SK-N-MC (cell line): ENCODE measurements around the gene SDF4.

Experiments used
- EZH2 ChIP-seq: fragments of 200-600 bp; sonication (generic); IDR thresholded peaks from one replicate; pipeline ENCODE4 v1.6.1; 2017; ENCODE audit warnings: antibody characterized with exemption
- POLR2AphosphoS5 ChIP-seq: IDR thresholded peaks from 2 replicates; pipeline ENCODE4 v1.6.1; 2012; ENCODE audit warnings: mild to moderate bottlenecking, low read depth, low read length, borderline replicate concordance

- TF ChIP-seq EZH2 (no peak), POLR2AphosphoS5 (no peak)
Observed at GRCh38 chr1:1260843-1261560, 29.2 kb upstream of the SDF4 start.
